WTC11 (cell line): ENCODE results near the gene GSG1L.

Experiments
- AFF4 ChIP-seq: sonication (generic); formaldehyde crosslinking; IDR thresholded peaks from 2 replicates; pipeline ENCODE4 v1.8.1; 2023; ENCODE audit warnings: mild to moderate bottlenecking, missing genetic modification reagents, borderline replicate concordance
- ATF1 ChIP-seq: sonication (generic); formaldehyde crosslinking; IDR thresholded peaks from 2 replicates; pipeline ENCODE4 v1.8.1; 2023; ENCODE audit warnings: mild to moderate bottlenecking, moderate library complexity, missing genetic modification reagents
- E2F1 ChIP-seq: sonication (generic); formaldehyde crosslinking; IDR thresholded peaks from 2 replicates; pipeline ENCODE4 v1.8.0; 2022; ENCODE audit warnings: mild to moderate bottlenecking, missing genetic modification reagents
- NFATC4 ChIP-seq: fragments of 250-450 bp; sonication (Bioruptor Pico); IDR thresholded peaks from 2 replicates; pipeline ENCODE4 v1.9.0; 2021; ENCODE audit warnings: mild to moderate bottlenecking
- NR2C2 ChIP-seq: sonication (generic); formaldehyde crosslinking; IDR thresholded peaks from 2 replicates; pipeline ENCODE4 v1.8.0; 2022; ENCODE audit warnings: mild to moderate bottlenecking, missing genetic modification reagents
- ZNF416 ChIP-seq: fragments of 250-450 bp; sonication (Bioruptor Pico); IDR thresholded peaks from 2 replicates; pipeline ENCODE4 v1.9.0; 2021; ENCODE audit warnings: mild to moderate bottlenecking, inconsistent platforms
- TF ChIP-seq, protein P1 (sequence below): sonication (generic); formaldehyde crosslinking; IDR thresholded peaks from 2 replicates; pipeline ENCODE4 v1.8.0; 2022; ENCODE audit warnings: mild to moderate bottlenecking, missing genetic modification reagents
- TF ChIP-seq, protein P2 (sequence below): fragments of 200-600 bp; IDR thresholded peaks from 2 replicates; pipeline ENCODE4 v1.8.0; 2022; ENCODE audit warnings: antibody characterized with exemption
- TF ChIP-seq, protein P3 (sequence below): sonication (generic); formaldehyde crosslinking; conservative IDR thresholded peaks from 2 replicates; pipeline ENCODE4 v1.8.1; 2022; ENCODE audit warnings: mild to moderate bottlenecking, missing genetic modification reagents
- TF ChIP-seq, protein P4 (sequence below): sonication (generic); formaldehyde crosslinking; IDR thresholded peaks from 2 replicates; pipeline ENCODE4 v1.8.1; 2023; ENCODE audit warnings: mild to moderate bottlenecking, missing genetic modification reagents, moderate library complexity
- TF ChIP-seq, protein P5 (sequence below): sonication (generic); formaldehyde crosslinking; IDR thresholded peaks from 2 replicates; pipeline ENCODE4 v1.8.0; 2023; ENCODE audit warnings: mild to moderate bottlenecking, missing genetic modification reagents

- TF ChIP-seq, protein P1, sequence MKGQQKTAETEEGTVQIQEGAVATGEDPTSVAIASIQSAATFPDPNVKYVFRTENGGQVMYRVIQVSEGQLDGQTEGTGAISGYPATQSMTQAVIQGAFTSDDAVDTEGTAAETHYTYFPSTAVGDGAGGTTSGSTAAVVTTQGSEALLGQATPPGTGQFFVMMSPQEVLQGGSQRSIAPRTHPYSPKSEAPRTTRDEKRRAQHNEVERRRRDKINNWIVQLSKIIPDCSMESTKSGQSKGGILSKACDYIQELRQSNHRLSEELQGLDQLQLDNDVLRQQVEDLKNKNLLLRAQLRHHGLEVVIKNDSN (CRISPR knock-in tag): no peak
- no peak for TF ChIP-seq NFATC4 (CRISPR knock-in tag)
- TF ChIP-seq, protein P2, sequence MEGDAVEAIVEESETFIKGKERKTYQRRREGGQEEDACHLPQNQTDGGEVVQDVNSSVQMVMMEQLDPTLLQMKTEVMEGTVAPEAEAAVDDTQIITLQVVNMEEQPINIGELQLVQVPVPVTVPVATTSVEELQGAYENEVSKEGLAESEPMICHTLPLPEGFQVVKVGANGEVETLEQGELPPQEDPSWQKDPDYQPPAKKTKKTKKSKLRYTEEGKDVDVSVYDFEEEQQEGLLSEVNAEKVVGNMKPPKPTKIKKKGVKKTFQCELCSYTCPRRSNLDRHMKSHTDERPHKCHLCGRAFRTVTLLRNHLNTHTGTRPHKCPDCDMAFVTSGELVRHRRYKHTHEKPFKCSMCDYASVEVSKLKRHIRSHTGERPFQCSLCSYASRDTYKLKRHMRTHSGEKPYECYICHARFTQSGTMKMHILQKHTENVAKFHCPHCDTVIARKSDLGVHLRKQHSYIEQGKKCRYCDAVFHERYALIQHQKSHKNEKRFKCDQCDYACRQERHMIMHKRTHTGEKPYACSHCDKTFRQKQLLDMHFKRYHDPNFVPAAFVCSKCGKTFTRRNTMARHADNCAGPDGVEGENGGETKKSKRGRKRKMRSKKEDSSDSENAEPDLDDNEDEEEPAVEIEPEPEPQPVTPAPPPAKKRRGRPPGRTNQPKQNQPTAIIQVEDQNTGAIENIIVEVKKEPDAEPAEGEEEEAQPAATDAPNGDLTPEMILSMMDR: no peak
- TF ChIP-seq E2F1 (CRISPR knock-in tag): no peak
- TF ChIP-seq, protein P3, sequence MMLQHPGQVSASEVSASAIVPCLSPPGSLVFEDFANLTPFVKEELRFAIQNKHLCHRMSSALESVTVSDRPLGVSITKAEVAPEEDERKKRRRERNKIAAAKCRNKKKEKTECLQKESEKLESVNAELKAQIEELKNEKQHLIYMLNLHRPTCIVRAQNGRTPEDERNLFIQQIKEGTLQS: no peak
- TF ChIP-seq ZNF416: no peak
- TF ChIP-seq ATF1 (CRISPR knock-in tag): no peak
- TF ChIP-seq NR2C2 (CRISPR knock-in tag): no peak
- TF ChIP-seq, protein P4, sequence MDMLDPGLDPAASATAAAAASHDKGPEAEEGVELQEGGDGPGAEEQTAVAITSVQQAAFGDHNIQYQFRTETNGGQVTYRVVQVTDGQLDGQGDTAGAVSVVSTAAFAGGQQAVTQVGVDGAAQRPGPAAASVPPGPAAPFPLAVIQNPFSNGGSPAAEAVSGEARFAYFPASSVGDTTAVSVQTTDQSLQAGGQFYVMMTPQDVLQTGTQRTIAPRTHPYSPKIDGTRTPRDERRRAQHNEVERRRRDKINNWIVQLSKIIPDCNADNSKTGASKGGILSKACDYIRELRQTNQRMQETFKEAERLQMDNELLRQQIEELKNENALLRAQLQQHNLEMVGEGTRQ (CRISPR knock-in tag): no peak
- TF ChIP-seq AFF4: no peak
- TF ChIP-seq, protein P5, sequence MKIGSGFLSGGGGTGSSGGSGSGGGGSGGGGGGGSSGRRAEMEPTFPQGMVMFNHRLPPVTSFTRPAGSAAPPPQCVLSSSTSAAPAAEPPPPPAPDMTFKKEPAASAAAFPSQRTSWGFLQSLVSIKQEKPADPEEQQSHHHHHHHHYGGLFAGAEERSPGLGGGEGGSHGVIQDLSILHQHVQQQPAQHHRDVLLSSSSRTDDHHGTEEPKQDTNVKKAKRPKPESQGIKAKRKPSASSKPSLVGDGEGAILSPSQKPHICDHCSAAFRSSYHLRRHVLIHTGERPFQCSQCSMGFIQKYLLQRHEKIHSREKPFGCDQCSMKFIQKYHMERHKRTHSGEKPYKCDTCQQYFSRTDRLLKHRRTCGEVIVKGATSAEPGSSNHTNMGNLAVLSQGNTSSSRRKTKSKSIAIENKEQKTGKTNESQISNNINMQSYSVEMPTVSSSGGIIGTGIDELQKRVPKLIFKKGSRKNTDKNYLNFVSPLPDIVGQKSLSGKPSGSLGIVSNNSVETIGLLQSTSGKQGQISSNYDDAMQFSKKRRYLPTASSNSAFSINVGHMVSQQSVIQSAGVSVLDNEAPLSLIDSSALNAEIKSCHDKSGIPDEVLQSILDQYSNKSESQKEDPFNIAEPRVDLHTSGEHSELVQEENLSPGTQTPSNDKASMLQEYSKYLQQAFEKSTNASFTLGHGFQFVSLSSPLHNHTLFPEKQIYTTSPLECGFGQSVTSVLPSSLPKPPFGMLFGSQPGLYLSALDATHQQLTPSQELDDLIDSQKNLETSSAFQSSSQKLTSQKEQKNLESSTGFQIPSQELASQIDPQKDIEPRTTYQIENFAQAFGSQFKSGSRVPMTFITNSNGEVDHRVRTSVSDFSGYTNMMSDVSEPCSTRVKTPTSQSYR (CRISPR knock-in tag): no peak
Observed at GRCh38 chr16:27977966-27978365, 85.5 kb downstream of the GSG1L start.
